PC-3 (cell line): ENCODE data around the gene TPO.

Experiments used
- EZH2 ChIP-seq: fragments of 300-600 bp; sonication (generic); IDR thresholded peaks from one replicate; pipeline ENCODE4 v1.6.1; 2017; ENCODE audit warnings: antibody characterized with exemption, mild to moderate bottlenecking, low read length; ENCODE audit not compliant: unreplicated experiment
- EZH2phosphoT487 ChIP-seq: fragments of 300-600 bp; sonication (generic); IDR thresholded peaks from 2 replicates; pipeline ENCODE4 v1.6.1; 2018; ENCODE audit warnings: mild to moderate bottlenecking, antibody characterized with exemption, low read length, borderline replicate concordance
- TF ChIP-seq, protein P1 (sequence below): fragments of 300-600 bp; sonication (generic); conservative IDR thresholded peaks from 2 replicates; pipeline ENCODE4 v1.5.1; 2017; ENCODE audit warnings: antibody characterized with exemption, low read depth, mild to moderate bottlenecking, low read length

DNA sequence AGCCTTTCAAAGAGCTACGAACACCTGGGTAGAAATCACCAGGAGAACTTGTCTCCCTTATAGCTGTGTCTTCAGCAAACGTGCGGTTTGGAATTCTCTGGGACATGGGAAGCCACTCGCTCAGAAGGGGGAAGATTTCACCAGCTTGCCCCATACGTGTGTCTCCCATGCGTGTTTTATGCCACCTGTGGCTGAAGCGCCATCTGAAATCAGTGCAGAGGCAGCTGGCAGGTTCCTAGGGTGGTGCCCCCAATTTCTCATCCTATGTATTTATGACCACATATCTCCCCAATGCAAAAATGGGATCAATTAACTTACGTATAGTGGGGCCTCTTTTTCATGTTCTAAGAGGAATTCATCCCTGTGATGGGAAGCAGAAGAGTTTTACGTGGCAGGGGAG, 81.6 kb downstream of the TPO start:
- TF ChIP-seq, protein P1, sequence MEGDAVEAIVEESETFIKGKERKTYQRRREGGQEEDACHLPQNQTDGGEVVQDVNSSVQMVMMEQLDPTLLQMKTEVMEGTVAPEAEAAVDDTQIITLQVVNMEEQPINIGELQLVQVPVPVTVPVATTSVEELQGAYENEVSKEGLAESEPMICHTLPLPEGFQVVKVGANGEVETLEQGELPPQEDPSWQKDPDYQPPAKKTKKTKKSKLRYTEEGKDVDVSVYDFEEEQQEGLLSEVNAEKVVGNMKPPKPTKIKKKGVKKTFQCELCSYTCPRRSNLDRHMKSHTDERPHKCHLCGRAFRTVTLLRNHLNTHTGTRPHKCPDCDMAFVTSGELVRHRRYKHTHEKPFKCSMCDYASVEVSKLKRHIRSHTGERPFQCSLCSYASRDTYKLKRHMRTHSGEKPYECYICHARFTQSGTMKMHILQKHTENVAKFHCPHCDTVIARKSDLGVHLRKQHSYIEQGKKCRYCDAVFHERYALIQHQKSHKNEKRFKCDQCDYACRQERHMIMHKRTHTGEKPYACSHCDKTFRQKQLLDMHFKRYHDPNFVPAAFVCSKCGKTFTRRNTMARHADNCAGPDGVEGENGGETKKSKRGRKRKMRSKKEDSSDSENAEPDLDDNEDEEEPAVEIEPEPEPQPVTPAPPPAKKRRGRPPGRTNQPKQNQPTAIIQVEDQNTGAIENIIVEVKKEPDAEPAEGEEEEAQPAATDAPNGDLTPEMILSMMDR: no peak
- TF ChIP-seq EZH2: no peak
- TF ChIP-seq EZH2phosphoT487: no peak
